ENCODE measurements around the gene NCAPG2.

GRCh38 chr7:158751751-158752150, 47.1 kb upstream of the NCAPG2 start:
- no peak for TF ChIP-seq POLR2A (IDR thresholded peaks at IDR 0.05)
- TF ChIP-seq, protein P1, sequence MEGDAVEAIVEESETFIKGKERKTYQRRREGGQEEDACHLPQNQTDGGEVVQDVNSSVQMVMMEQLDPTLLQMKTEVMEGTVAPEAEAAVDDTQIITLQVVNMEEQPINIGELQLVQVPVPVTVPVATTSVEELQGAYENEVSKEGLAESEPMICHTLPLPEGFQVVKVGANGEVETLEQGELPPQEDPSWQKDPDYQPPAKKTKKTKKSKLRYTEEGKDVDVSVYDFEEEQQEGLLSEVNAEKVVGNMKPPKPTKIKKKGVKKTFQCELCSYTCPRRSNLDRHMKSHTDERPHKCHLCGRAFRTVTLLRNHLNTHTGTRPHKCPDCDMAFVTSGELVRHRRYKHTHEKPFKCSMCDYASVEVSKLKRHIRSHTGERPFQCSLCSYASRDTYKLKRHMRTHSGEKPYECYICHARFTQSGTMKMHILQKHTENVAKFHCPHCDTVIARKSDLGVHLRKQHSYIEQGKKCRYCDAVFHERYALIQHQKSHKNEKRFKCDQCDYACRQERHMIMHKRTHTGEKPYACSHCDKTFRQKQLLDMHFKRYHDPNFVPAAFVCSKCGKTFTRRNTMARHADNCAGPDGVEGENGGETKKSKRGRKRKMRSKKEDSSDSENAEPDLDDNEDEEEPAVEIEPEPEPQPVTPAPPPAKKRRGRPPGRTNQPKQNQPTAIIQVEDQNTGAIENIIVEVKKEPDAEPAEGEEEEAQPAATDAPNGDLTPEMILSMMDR (IDR thresholded peaks at IDR 0.05), result no peak

Measured in body of pancreas (tissue), 4 donors.